ENCODE results near the gene SEMA3E.

- TF ChIP-seq, protein P1, sequence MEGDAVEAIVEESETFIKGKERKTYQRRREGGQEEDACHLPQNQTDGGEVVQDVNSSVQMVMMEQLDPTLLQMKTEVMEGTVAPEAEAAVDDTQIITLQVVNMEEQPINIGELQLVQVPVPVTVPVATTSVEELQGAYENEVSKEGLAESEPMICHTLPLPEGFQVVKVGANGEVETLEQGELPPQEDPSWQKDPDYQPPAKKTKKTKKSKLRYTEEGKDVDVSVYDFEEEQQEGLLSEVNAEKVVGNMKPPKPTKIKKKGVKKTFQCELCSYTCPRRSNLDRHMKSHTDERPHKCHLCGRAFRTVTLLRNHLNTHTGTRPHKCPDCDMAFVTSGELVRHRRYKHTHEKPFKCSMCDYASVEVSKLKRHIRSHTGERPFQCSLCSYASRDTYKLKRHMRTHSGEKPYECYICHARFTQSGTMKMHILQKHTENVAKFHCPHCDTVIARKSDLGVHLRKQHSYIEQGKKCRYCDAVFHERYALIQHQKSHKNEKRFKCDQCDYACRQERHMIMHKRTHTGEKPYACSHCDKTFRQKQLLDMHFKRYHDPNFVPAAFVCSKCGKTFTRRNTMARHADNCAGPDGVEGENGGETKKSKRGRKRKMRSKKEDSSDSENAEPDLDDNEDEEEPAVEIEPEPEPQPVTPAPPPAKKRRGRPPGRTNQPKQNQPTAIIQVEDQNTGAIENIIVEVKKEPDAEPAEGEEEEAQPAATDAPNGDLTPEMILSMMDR (IDR thresholded peaks at IDR 0.05), result no peak
- TF ChIP-seq POLR2A (IDR thresholded peaks at IDR 0.05), result no peak
These were observed 67.1 kb downstream of the SEMA3E start for GRCh38 chr7:83581667-83582435.
